ENCODE measurements around the gene RNF144A. TPM values are rescaled to one million over a fixed set of nuclear protein-coding genes. Genes with fewer than 3 reads are reported as not detected.

RNF144A gene
- total and polyA plus RNA-seq, 12 donors, result 13.0 to 103 (median 42.3) TPM

GRCh38 chr2:6906165-6906741 lies 11.0 kb upstream of the RNF144A start:
- DNase-seq, result no peak
- no peak overlapping the region for H3K27ac ChIP-seq
- TF ChIP-seq POLR2A (IDR thresholded peaks at IDR 0.05) (no peak), CTCF (IDR thresholded peaks at IDR 0.05) (no peak)
- H3K4me1 ChIP-seq (replicated peaks in 1 of 2), result no peaks in the 10 kb centered on the region
- no peaks in the 10 kb centered on the region for H3K9me3 ChIP-seq (replicated peaks in 1 of 3)
- H3K4me3 ChIP-seq, result no peak overlapping the region
- 36 to 57% (median 51%) methylated on average over 1 of the region's 1 CpG for WGBS, 4 donors
- intact Hi-C loops (cut with DNase I), result no loop called here
- no peaks in the 10 kb centered on the region for H3K27me3 ChIP-seq
- H3K36me3 ChIP-seq (replicated peaks in 1 of 2), result no peaks in the 10 kb centered on the region

- Histone ChIP-seq H3K9me3 (replicated peaks in 1 of 3) (no peaks in the 10 kb centered on the region), H3K4me3 (no peak overlapping the region), H3K4me1 (replicated peaks in 1 of 2) (no peaks in the 10 kb centered on the region), H3K27me3 (no peaks in the 10 kb centered on the region), H3K27ac (no peak overlapping the region), H3K36me3 (replicated peaks in 1 of 2) (no peaks in the 10 kb centered on the region)
- DNase-seq, result no peak
- no peak for TF ChIP-seq CTCF (IDR thresholded peaks at IDR 0.05)
- no peak for TF ChIP-seq POLR2A (IDR thresholded peaks at IDR 0.05)
- intact Hi-C loops (cut with DNase I), result no loop called here
- WGBS, 4 donors, result 89 to 95% (median 94%) methylated on average over 2 of the region's 2 CpGs
These were observed 8.9 kb upstream of the RNF144A start for GRCh38 chr2:6908291-6908690.

GRCh38 chr2:6909431-6910385 lies 7.5 kb upstream of the RNF144A start:
- H3K9me3 ChIP-seq (replicated peaks in 1 of 3), result no peaks in the 10 kb centered on the region
- H3K27me3 ChIP-seq, result no peaks in the 10 kb centered on the region
- intact Hi-C loops (cut with DNase I), result no loop called here
- H3K27ac ChIP-seq, result no peak overlapping the region
- no peak for TF ChIP-seq CTCF (IDR thresholded peaks at IDR 0.05)
- 79 to 85% (median 80%) methylated on average over 8 of the region's 8 CpGs for whole genome bisulfite sequencing, 4 donors
- no peaks in the 10 kb centered on the region for H3K4me1 ChIP-seq (replicated peaks in 1 of 2)
- H3K36me3 ChIP-seq (replicated peaks in 1 of 2), result no peaks in the 10 kb centered on the region
- no peak for DNase-seq
- no peak overlapping the region for H3K4me3 ChIP-seq

GRCh38 chr2:6911721-6912120 lies 5.5 kb upstream of the RNF144A start:
- H3K9me3 ChIP-seq (replicated peaks in 1 of 3), result no peaks in the 10 kb centered on the region
- no peak overlapping the region for H3K27ac ChIP-seq
- peaks cover 0 to 7% of the 10 kb centered on the region in 2 donors for H3K4me1 ChIP-seq (replicated peaks in 1 of 2)
- intact Hi-C loops (cut with DNase I), result no loop called here
- TF ChIP-seq CTCF (IDR thresholded peaks at IDR 0.05) (no peak), POLR2A (IDR thresholded peaks at IDR 0.05) (no peak)
- no peaks in the 10 kb centered on the region for H3K36me3 ChIP-seq (replicated peaks in 1 of 2)
- no peak overlapping the region for H3K4me3 ChIP-seq
- no peak for DNase-seq
- H3K27me3 ChIP-seq, result no peaks in the 10 kb centered on the region
